ENCODE measurements around the gene TPRN. TPM values are rescaled to one million over a fixed set of nuclear protein-coding genes. Genes with fewer than 3 reads are reported as not detected.

TPRN gene
- total and polyA plus RNA-seq, 8 donors = 48.7 to 110 (median 67.2) TPM

- Histone ChIP-seq H3K27ac (peak overlapping the region; percentile 78 to 90 (median 83)), H3K4me1 (peaks cover 14 to 36% (median 21%) of the 10 kb centered on the region in 3 donors), H3K36me3 (no peaks in the 10 kb centered on the region), H3K4me3 (peak overlapping the region; percentile 48 to 80 (median 60)), H3K27me3 (no peaks in the 10 kb centered on the region), H3K9me3 (no peaks in the 10 kb centered on the region)
- TF ChIP-seq CTCF (IDR thresholded peaks at IDR 0.05) = no peak
- FAIRE-seq = no peak
- peak in 4 of 6 donors; percentile 77 to 85 (median 81) for DNase-seq
- intact Hi-C loops (cut with DNase I) = no loop called here
- 17 to 23% methylated on average over 11 of the region's 11 CpGs for WGBS, 2 donors
- peak; percentile 2 to 29 (median 11) for ATAC-seq
Observed at GRCh38 chr9:137198902-137199283, 1.6 kb downstream of the TPRN start.

GRCh38 chr9:137198051-137198901, 2.3 kb downstream of the TPRN start:
- DNase-seq = peak in 5 of 6 donors; percentile 86 to 96 (median 91)
- H3K27ac ChIP-seq = peak overlapping the region; percentile 78 to 90 (median 83)
- no peak for FAIRE-seq
- intact Hi-C loops (cut with DNase I) = no loop called here
- ATAC-seq = peak; percentile 35 to 59 (median 51)
- peaks cover 13 to 35% (median 27%) of the 10 kb centered on the region in 3 donors for H3K4me1 ChIP-seq
- no peaks in the 10 kb centered on the region for H3K27me3 ChIP-seq
- H3K4me3 ChIP-seq = peak overlapping the region; percentile 48 to 80 (median 60)
- no peaks in the 10 kb centered on the region for H3K36me3 ChIP-seq
- 17 to 20% methylated on average over 19 of the region's 19 CpGs for WGBS, 2 donors
- no peak for TF ChIP-seq CTCF (IDR thresholded peaks at IDR 0.05)
- no peaks in the 10 kb centered on the region for H3K9me3 ChIP-seq

- DNase-seq (peak in 5 of 6 donors; percentile 81 to 91 (median 90)), ATAC-seq (peak; percentile 9 to 31 (median 18)), FAIRE-seq (no peak)
- intact Hi-C loops (cut with DNase I) = no loop called here
- H3K36me3 ChIP-seq = peaks cover 0 to 7% (median 0%) of the 10 kb centered on the region in 3 donors
- no peak for TF ChIP-seq CTCF (IDR thresholded peaks at IDR 0.05)
- no peaks in the 10 kb centered on the region for H3K9me3 ChIP-seq
- H3K27me3 ChIP-seq = no peaks in the 10 kb centered on the region
- H3K4me1 ChIP-seq = peaks cover 15 to 40% (median 22%) of the 10 kb centered on the region in 3 donors
- H3K27ac ChIP-seq = peak overlapping the region; percentile 60 to 90 (median 74)
- WGBS, 2 donors = 11 to 24% methylated on average over 19 to 21 of the region's 21 CpGs
- peak overlapping the region; percentile 10 to 80 (median 42) for H3K4me3 ChIP-seq
Observed at GRCh38 chr9:137195525-137196220, 4.9 kb downstream of the TPRN start.

GRCh38 chr9:137194909-137195308, 5.6 kb downstream of the TPRN start:
- no peak for TF ChIP-seq CTCF (IDR thresholded peaks at IDR 0.05)
- H3K27ac ChIP-seq = peak overlapping the region; percentile 60 to 90 (median 74)
- no peaks in the 10 kb centered on the region for H3K27me3 ChIP-seq
- DNase-seq = peak in 5 of 6 donors; percentile 77 to 89 (median 84)
- peak overlapping the region in 3 of 4 donors; percentile 10 to 80 (median 57) for H3K4me3 ChIP-seq
- H3K4me1 ChIP-seq = peaks cover 23 to 47% (median 30%) of the 10 kb centered on the region in 3 donors
- H3K9me3 ChIP-seq = no peaks in the 10 kb centered on the region
- H3K36me3 ChIP-seq = peaks cover 0 to 7% (median 0%) of the 10 kb centered on the region in 3 donors
- FAIRE-seq = no peak
- intact Hi-C loops (cut with DNase I) = loop anchor here in 1 of 3 donors (5.0 kb wide), 1 partner anchor 42 kb away; no protein-coding TSS in a partner anchor
- WGBS, 2 donors = 17 to 20% methylated on average over 8 to 10 of the region's 10 CpGs
- peak; percentile 26 to 58 (median 46) for ATAC-seq
